Activated CD4-positive, alpha-beta memory T cell treated with anti-CD3 and anti-CD28 coated beads for 36 hours (primary cell): ENCODE data around the gene IL6R. TPM values are rescaled to one million over a fixed set of nuclear protein-coding genes. Genes with fewer than 3 reads are reported as not detected.

ENCODE experiments used
- CTCF ChIA-PET: fragments of 350-600 bp; sonication (Branson Sonifier 250); formaldehyde crosslinking; loops from one replicate; lab custom pipeline; 2021; ENCODE audit warnings: antibody characterized with exemption, inconsistent platforms; lab: Charles Lee
- POLR2A ChIA-PET: fragments of 350-600 bp; sonication (Branson Sonifier 250); formaldehyde crosslinking; loops from one replicate; lab custom pipeline; 2021; ENCODE audit warnings: antibody characterized with exemption; lab: Charles Lee
- DNase-seq: peaks from one replicate; pipeline ENCODE4 v3.0.0-alpha.2; 2020
- H3K27ac Mint-ChIP-seq: one replicate; pipeline ENCODE4 v1.8.0; 2021; ENCODE audit warnings: mixed read lengths
- H3K27me3 Mint-ChIP-seq: one replicate; pipeline ENCODE4 v1.8.0; 2021; ENCODE audit warnings: mixed read lengths
- H3K36me3 Mint-ChIP-seq: one replicate; pipeline ENCODE4 v1.8.0; 2021; ENCODE audit warnings: mixed read lengths
- H3K4me1 Mint-ChIP-seq: one replicate; pipeline ENCODE4 v1.8.0; 2021; ENCODE audit warnings: low read depth, mixed read lengths
- H3K4me3 Mint-ChIP-seq: one replicate; pipeline ENCODE4 v1.8.0; 2021; ENCODE audit warnings: mild to moderate bottlenecking, mixed read lengths
- H3K9me3 Mint-ChIP-seq: one replicate; pipeline ENCODE4 v1.8.0; 2021; ENCODE audit warnings: mixed read lengths
- intact Hi-C: fragments of 100-400 bp; cut with micrococcal nuclease; formaldehyde crosslinking; loops from one replicate; pipeline ENCODE4 v1.15.1; 2023
- total RNA-seq, 2 experiments: library from RNA; stranded (reverse); gene quantifications; one replicate each; pipeline ENCODE4 v1.2.3, GENCODE V29; 2021

IL6R gene
- total RNA-seq, 2 experiments from 2014 or later, result 30.2 to 30.5 TPM

GRCh38 chr1:154500533-154500932 is 95.4 kb downstream of the IL6R start:
- Mint-ChIP-seq H3K27ac (no peak overlapping the region), H3K4me3 (no peak overlapping the region), H3K4me1 (peaks cover 37% of the 10 kb centered on the region), H3K36me3 (no peaks in the 10 kb centered on the region), H3K27me3 (peaks cover 42% of the 10 kb centered on the region), H3K9me3 (no peaks in the 10 kb centered on the region)
- intact Hi-C loops, result no loop called here
- CTCF ChIA-PET, result interaction anchor here (0.8 to 1.6 kb wide), 5 partner anchors 9 to 166 kb away, joined by 3 to 8 read pairs (median 3); no protein-coding TSS in a partner anchor
- POLR2A ChIA-PET, result no interaction called here
- no peak for DNase-seq

- intact Hi-C loops, result no loop called here
- H3K4me3 Mint-ChIP-seq, result no peak overlapping the region
These were observed 96.4 kb downstream of the IL6R start for GRCh38 chr1:154501423-154502065.

DNA sequence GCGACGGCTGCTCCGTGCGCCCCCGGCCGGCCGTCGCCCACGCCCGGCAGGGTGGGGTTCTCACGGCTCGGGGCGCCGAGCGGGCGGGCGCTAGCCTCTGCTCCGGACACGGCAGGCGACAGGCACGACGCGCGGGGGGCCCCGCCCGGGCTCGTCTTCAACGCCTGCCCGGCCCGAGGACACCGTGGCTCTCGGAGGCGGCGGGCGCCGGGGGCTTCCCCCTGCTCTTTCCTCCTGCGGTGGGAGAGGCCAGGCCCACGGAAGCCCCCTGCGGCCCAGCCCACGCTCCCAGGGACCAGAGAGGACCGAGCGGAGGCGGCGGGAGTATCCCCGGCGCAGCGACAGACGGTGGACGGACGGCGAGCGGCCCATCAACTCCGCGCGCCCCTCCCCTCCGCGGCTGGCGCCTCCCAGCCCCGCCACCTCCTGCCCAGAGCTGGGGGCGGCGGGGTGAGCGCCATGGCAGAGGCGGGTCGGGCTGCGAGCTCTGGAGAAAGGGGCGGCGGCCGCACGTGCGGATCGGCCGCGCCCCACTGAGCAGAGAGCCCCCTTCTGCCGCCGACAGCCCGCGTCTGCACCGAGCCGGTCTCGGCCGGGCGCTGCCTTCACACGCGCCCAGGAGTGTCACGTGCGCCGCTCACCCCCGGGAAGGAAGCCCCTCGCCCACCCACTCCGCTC is 97.1 kb downstream of the IL6R start, which contains the start of the genes SHE and TDRD10:
SHE (minus strand) TSS at position 347 of the 678 bp plus-strand sequence. CDS start 386 bp downstream, outside the sequence.
TDRD10 (plus strand) TSS at position 154 of the 678 bp plus-strand sequence. CDS start 4,685 bp downstream, outside the sequence.
- Mint-ChIP-seq H3K27ac (no peak within 1 kb of the TSS), H3K4me3 (peak within 1 kb of the TSS; percentile 41), H3K9me3 (peaks cover 2% of the 10 kb centered on the region), H3K27me3 (peaks cover 50% of the 10 kb centered on the region), H3K36me3 (no peaks in the 10 kb centered on the region), H3K4me1 (peaks cover 24% of the 10 kb centered on the region)
- no peak for DNase-seq
- ChIA-PET POLR2A (no interaction called here), CTCF (no interaction called here)
- intact Hi-C loops, result no loop called here

More at GRCh38 chr1:154501423-154502065, 96.4 kb downstream of the IL6R start:
- CTCF ChIA-PET, result interaction anchor here (0.8 to 1.6 kb wide), 4 partner anchors 10 to 45 kb away, joined by 3 to 8 read pairs (median 4); no protein-coding TSS in a partner anchor
- Mint-ChIP-seq H3K27me3 (peaks cover 46% of the 10 kb centered on the region), H3K9me3 (peaks cover 2% of the 10 kb centered on the region), H3K4me1 (peaks cover 31% of the 10 kb centered on the region), H3K27ac (no peak overlapping the region), H3K36me3 (no peaks in the 10 kb centered on the region)
- POLR2A ChIA-PET, result interaction anchor here (0.7 kb wide), 1 partner anchor 435 kb away, joined by 3 read pairs; the partner anchor contains the start of gene PMVK
- DNase-seq, result no peak

GRCh38 chr1:154502744-154503115 is 97.6 kb downstream of the IL6R start:
- Mint-ChIP-seq H3K9me3 (peaks cover 2% of the 10 kb centered on the region), H3K4me1 (peaks cover 23% of the 10 kb centered on the region), H3K27ac (no peak overlapping the region), H3K4me3 (peak overlapping the region; percentile 41), H3K36me3 (no peaks in the 10 kb centered on the region), H3K27me3 (peaks cover 55% of the 10 kb centered on the region)
- intact Hi-C loops, result no loop called here
- ChIA-PET POLR2A (no interaction called here), CTCF (no interaction called here)
- no peak for DNase-seq

- Mint-ChIP-seq H3K27me3 (peaks cover 64% of the 10 kb centered on the region), H3K9me3 (peaks cover 2% of the 10 kb centered on the region), H3K27ac (no peak overlapping the region), H3K4me1 (peaks cover 15% of the 10 kb centered on the region), H3K4me3 (no peak overlapping the region), H3K36me3 (no peaks in the 10 kb centered on the region)
- DNase-seq, result no peak
- intact Hi-C loops, result no loop called here
- CTCF ChIA-PET, result no interaction called here
- POLR2A ChIA-PET, result no interaction called here
These were observed 98.8 kb downstream of the IL6R start for GRCh38 chr1:154503898-154504297.

DNA sequence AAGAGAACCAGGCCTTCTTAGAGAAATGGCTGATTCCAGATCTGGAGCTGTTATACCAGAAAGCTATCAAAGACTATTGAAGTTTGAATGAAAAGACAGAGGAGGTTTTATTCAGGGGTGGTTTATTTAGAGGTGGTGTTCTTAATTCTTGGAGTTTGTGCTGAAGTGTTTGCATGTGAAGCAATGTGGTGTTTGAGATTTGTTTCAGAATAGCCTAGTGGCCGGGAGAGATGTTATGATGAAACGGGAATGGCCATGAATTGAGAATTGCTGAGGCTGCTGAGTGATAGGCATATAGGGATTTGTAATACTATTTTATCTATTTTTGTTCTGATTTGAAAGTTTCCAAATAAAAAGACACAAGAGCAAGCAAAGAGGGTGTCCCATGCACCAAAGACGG is 107.6 kb downstream of the IL6R start:
- Mint-ChIP-seq H3K9me3 (no peaks in the 10 kb centered on the region), H3K36me3 (no peaks in the 10 kb centered on the region), H3K27ac (no peak overlapping the region), H3K4me3 (no peak overlapping the region), H3K27me3 (peaks cover 30% of the 10 kb centered on the region), H3K4me1 (no peaks in the 10 kb centered on the region)
- no peak for DNase-seq
- ChIA-PET POLR2A (interaction anchor here (0.9 kb wide), 1 partner anchor 16 kb away, joined by 3 read pairs; no protein-coding TSS in a partner anchor), CTCF (interaction anchor here (1.7 kb wide), 1 partner anchor 33 kb away, joined by 9 read pairs; no protein-coding TSS in a partner anchor)
- intact Hi-C loops, result no loop called here

DNA sequence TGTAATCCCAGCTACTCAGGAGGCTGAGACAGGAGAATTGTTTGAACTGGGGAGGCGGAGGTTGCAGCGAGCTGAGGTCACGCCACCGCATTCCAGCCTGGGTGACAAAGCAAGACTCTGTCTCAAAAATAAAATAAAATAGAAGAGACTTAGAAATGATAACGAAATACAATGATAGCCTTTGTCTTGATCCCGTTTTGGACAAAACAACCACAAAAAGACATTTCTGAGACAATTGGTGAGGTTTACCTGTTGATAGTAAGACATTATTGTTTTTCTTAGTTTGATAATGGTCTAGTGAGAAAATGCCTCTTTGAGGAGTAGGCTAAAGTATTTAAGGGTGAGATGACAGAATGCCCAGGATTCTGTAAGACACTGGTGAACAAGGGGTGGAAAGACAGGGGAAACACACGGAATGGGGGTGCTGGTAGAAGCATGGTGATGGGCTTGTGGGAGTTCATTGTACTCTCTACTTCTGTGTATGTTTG is 109.0 kb downstream of the IL6R start:
- intact Hi-C loops, result no loop called here
- no peak for DNase-seq
- POLR2A ChIA-PET, result no interaction called here
- CTCF ChIA-PET, result no interaction called here
- Mint-ChIP-seq H3K4me3 (no peak overlapping the region), H3K9me3 (no peaks in the 10 kb centered on the region), H3K4me1 (no peaks in the 10 kb centered on the region), H3K36me3 (no peaks in the 10 kb centered on the region), H3K27me3 (peaks cover 22% of the 10 kb centered on the region), H3K27ac (no peak overlapping the region)

DNA sequence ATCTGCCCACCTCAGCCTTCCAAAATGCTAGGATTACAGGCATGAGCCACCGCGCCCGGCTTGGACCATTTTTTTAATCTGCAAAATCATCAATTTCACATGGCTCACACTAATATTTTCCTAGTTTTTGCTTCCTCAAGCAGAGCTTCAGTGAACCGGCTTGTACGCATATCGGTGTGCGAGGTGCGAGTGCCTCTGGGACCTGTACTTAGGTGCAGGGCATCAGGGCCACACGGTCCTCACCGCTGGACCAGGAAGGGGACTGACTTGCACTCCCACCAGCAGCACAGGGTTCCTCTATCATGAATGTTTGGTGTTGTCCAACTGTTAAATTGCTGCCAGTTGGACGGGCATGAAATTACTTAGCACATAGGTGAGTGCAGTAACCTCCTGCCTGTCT is 112.5 kb downstream of the IL6R start:
- ChIA-PET POLR2A (interaction anchor here (0.6 kb wide), 1 partner anchor 78 kb away, joined by 3 read pairs; no protein-coding TSS in a partner anchor), CTCF (interaction anchor here (0.6 kb wide), 1 partner anchor 97 kb away, joined by 3 read pairs; no protein-coding TSS in a partner anchor)
- peaks cover 11% of the 10 kb centered on the region for H3K27me3 Mint-ChIP-seq
- intact Hi-C loops, result no loop called here
- DNase-seq, result no peak
- no peaks in the 10 kb centered on the region for H3K36me3 Mint-ChIP-seq
- no peaks in the 10 kb centered on the region for H3K9me3 Mint-ChIP-seq
- no peak overlapping the region for H3K4me3 Mint-ChIP-seq
- H3K27ac Mint-ChIP-seq, result no peak overlapping the region
- H3K4me1 Mint-ChIP-seq, result peaks cover 5% of the 10 kb centered on the region

Other genes with a start within 250 kb of the IL6R start
- gene TPM3, start 213.2 kb upstream of the IL6R start, total RNA-seq, result 100 to 1,000 TPM; 726 to 736 TPM
- gene CFAP141, start 199.0 kb upstream of the IL6R start, total RNA-seq, result not detected
- 100 to 1,000 TPM; 180 to 183 TPM for gene UBAP2L, start 184.4 kb upstream of the IL6R start, total RNA-seq
- 100 to 1,000 TPM; 168 to 169 TPM for gene HAX1, start 132.7 kb upstream of the IL6R start, total RNA-seq
- not detected for gene AQP10, start 84.2 kb upstream of the IL6R start, total RNA-seq
- gene ATP8B2, start 79.8 kb upstream of the IL6R start, total RNA-seq, result 10 to 100 TPM; 58.5 to 59.9 TPM
- gene TDRD10, start 96.9 kb downstream of the IL6R start, total RNA-seq, result not detected
- gene SHE, start 97.1 kb downstream of the IL6R start, total RNA-seq, result under 1 TPM in 1 of 2 experiments, not detected in 1; 0.07 TPM
- gene UBE2Q1, start 153.3 kb downstream of the IL6R start, total RNA-seq, result 10 to 100 TPM; 82.5 to 86.2 TPM
- gene CHRNB2, start 162.4 kb downstream of the IL6R start, total RNA-seq, result not detected
- 100 to 1,000 TPM; 270 to 289 TPM for gene ADAR, start 202.8 kb downstream of the IL6R start, total RNA-seq